NCI-H2196 (cell line): ENCODE measurements around the gene SLC12A6.

Experiments
- DNase-seq: peaks from one replicate; lab custom pipeline; 2025; ENCODE audit not compliant: unreplicated experiment; lab: John Stamatoyannopoulos, UW

Gene SLC12A6

GRCh38 chr15:34264076-34264475 is 73.5 kb downstream of the SLC12A6 start:
- no peak for DNase-seq

DNA sequence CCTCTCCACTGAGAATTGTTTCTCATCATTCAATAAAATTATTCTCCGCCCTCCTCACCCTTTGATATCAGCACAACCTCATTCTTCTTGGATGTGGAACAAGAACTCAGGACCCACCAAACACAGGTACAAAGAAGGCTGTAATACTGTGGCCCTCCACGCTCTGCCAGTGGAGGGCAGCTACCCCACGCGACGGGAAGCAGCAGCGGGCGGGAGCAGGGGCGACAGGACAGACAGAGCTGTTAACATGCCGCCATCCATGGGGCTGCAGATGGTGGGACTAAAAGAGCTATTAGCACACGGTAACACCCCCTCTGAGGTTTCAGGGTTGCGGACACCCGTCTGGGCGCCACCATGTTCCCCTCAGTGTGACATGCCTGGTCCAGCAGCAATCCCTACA is 75.2 kb downstream of the SLC12A6 start:
- DNase-seq = no peak

GRCh38 chr15:34259566-34259965 is 78.0 kb downstream of the SLC12A6 start:
- DNase-seq = no peak

DNA sequence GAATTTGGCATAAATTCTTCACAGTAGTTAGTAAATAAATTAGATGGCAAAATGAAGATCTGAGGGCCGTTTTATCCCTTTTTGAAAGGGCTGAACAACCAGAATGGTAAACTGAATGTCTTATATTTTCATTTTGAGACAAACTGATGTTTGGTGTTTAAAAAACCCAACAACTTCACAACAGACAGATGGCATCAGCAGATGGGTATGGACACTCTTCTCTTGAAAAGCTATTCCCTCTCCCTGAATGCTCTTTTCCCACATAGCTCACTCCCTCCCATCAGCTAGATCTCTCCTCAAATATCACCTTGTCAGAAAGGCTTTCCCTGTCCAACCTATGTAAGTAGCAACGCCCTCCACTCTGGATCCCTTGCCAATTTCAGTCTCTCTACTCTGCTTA is 79.4 kb downstream of the SLC12A6 start:
- DNase-seq = no peak

GRCh38 chr15:34252545-34252944 is 85.0 kb downstream of the SLC12A6 start:
- no peak for DNase-seq

GRCh38 chr15:34248190-34248589 is 89.4 kb downstream of the SLC12A6 start:
- no peak for DNase-seq

DNA sequence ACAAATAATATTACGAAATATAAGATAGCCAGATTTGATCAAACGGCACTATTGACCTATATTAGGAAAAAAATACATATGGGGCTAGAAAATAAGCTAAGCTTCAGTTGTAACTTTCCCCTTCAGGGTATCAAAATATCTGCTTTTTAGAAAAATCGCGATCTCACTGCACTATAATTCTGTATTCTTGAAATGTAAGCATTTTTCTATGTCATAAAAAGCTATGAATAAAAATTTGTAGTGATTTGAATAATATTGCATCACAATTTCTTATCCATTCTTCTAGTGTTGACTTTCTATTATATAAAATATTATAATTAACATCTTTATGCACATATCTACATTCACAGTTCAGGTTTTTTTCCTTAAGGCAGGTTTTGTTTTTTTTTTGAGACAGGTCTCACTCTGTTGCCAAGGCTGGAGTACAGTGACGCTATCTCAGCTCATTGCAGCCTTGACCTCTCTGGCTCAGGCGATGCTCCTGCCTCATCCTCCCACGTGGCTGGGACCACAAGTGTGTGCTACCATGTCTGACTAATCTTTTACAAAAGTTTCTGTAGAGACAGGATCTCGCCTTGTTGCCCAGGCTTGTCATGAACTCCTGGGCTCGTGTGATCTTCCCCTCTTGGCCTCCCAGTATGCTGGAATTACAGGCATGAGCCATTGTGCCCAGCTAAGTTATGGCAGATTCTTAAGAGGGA is 91.2 kb downstream of the SLC12A6 start:
- DNase-seq = no peak

GRCh38 chr15:34243226-34243625 is 94.4 kb downstream of the SLC12A6 start:
- no peak for DNase-seq

GRCh38 chr15:34242331-34242710 is 95.3 kb downstream of the SLC12A6 start:
- DNase-seq = no peak

DNA sequence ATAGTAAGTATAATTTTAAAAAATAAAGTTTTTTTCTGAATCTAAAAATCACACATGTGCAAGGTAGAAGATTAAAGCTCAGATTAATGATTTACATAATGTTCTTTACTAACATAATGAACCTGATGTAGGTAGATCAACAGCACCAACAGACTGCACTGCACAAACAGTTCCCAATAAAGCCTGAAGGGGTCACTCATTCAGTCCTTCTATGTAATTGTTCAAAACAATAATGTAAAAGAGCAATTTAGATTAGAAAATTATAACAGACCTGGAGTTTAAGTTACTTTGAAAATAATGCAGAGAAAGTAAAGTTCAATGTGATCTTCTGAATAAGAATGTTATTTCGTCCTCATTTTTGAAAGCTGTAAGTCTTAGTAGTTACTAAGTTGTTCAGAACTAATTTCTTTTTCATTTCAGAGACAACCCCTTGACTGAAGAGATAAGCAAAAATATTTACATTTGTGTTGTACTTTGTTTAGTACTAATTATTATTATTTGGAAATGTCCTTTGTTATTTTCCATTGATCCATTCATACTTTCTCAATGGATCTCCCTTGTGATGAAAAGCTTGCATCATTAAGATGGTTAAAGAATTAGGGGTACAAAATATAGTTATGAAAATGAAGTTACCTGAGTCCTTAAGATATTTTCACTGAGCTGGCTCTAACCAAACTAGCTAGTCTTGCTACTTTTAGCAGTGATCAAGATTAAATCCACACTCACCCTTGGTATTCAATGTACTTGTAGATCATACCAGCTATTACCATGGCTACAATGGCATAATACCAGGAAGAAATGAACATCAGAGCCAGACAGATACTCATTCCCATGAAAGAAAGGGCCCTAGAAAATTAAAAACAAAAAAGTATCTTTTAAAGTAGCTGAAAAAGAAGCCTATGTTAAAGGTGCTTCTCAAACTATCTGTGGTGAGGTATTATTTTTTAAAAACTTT is 95.9 kb downstream of the SLC12A6 start:
- no peak for DNase-seq

DNA sequence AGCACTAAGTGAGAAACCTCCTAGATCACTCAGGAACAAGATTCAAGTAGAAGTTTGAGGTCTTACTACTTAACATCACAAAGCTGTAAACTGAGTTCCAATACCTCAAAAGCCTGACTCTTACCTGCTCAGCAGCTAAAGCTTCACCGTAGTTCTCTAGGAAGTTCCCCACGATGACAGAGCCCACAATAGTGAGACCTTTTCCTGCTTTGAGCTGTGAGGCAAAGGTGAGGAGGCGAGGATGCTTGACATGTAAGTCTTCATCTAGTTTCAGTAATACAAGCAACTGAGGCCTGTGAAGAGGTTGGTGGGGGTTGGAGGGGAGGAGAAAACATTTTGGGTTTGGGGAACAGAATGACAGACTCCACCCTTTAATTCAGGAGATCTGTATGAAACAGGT is 97.0 kb downstream of the SLC12A6 start:
- no peak for DNase-seq

DNA sequence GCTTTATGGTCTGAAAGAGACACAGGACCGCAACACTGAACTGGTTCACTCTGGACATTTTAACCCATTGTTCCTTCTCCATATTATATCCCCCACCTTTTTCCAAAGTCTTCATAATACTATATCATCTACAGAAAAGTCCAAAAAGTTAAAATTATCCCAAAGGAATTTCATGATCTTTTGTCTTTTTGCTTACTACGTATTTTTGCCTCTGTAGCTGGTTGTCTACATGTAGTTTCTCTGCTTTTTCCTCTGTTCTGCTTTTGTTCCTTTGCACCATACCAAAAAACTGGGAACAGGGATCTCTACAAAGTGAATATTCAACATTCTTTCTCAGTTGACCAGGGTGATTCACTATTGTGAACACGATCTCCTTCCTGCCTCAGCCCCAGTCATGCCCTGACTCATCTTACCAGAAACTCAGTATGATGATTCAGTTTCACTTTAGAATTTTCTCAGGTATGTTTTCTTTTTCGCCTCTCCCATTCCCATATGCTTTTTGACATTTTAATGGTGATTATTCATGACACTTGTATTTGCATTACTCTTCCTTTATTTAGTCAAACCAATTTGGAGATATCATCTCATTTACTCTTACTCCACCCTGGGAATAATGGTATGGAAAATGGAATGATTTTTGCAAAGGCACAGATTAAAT is 98.3 kb downstream of the SLC12A6 start:
- no peak for DNase-seq

DNA sequence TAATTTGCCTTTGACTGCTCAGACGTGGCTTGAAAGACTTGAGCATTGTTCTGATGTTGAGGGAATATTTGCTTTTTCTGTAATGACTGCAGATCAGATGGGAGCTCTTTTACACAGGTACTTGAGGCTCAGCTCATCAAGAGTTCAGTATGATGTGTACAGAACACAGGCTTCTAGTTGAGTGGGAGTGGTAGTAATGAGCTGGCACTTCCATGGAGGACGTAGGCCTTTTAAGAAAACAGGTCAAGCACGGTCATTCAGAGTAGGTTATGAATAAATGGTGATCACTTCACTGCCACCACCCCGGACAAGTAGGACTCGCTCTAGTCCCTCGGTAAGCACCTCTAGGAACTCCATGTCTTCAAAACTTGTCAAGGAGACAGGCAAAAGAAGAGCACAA is 104.0 kb downstream of the SLC12A6 start:
- DNase-seq = no peak

DNA sequence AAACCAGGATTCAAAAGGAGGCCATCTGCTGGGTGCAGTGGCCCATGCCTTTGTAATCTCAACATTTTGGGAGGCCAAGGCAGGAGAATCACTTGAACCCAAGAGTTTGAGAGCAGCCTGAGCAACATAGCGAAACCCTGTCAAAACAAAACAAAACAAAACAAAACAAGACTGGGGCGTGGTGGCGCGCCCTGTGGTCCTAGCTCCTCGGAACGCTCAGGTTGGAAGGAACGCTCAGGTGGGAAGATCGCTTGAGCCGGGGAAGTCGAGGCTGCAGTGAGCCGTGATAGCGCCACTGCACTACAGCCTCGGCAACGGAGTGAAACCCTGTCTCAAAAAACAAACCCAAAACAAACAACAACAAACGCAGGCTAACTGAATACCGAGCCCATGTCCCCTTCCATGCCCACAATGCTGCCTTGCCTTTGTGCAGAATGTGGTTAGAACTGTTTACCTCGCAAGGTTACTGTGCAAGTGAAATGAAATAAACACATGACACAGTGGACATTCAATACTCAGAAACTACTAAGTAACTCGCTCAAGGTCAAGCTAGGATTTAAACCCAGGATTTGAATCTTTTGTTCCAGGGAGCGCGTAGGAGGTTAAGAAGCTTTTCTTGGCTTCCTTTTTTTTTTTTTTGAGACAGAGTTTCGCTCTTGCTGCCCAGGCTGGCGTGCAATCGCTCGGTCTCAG is 113.5 kb downstream of the SLC12A6 start:
- no peak for DNase-seq

- no peak for DNase-seq
These were observed 119.9 kb downstream of the SLC12A6 start for GRCh38 chr15:34217587-34218225.

DNA sequence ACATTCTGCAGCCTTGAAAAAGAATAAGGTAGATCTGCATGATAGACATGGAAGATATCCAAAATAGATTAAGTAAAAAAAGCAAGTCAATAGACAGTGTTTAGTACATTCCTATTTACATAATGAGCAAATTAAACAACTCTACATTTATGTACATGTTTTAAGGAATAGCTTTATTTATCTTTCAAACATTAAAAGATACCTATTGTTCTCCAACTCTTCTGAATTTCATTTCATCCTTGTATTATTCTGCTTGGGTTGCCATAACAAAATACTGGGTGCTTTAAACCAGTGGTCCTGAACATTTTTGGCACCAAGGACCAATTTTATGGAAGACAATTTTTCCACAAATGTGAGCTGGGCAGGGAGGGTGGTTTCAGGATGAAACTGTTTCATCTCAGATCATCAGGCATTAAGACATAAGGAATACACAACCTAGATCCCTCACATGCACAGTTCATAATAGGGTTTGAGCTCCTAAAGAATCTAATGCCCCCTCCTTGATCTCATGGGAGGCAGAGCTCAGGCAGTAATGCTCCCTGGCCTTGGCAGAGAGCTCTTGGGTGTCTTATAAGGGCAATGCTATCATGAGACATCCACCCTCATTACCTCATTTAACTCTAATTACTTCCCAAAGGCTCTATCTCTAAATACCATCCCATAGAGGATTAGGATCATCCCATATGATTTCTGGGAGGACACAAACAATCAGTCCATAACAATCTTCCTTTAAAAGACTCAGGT is 120.9 kb downstream of the SLC12A6 start:
- no peak for DNase-seq

- DNase-seq = no peak
These were observed 123.4 kb downstream of the SLC12A6 start for GRCh38 chr15:34214135-34214534.

- no peak for DNase-seq
These were observed 123.9 kb downstream of the SLC12A6 start for GRCh38 chr15:34213690-34214089.

DNA sequence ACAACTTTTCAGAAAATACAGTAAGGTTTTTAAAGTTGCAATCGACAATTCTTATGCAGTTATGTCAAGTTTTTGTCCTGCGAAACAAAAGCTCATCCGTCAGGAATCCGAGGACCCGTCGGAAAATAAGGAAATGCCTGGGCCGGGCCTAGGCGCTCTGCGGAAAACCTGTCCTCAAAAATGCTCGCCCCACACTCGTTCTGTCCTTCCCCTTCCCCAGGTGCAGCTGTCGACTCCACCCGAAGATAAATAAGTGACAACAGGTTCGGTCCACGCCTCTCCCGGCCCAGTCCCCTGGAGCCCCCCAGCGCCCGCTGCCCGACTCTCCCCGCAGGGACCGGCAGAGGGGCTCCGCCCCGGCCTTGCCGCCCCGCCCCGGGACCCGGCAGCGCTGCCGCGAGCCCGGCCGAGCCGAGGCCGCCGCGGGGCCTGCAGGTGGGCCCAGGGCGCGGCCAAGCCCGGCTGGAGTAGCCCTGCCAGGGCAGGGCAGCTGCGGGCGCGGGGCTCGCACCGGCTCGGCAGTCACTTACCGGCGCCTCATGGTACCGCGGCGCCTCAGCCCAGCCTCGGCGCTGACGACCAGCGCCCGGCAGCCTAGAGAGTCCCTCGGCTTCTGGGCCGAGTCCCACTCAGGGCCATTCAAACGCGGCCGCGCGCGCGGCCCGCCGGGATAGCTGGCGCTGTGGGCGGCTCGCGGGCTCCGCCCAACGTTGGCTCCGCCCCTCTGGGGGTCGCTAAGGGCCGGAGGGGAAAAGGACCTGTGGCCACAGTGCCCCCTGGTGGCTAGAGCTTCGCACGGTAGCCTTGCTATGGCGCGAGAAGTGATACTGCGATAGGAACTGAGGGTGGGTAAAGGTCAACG is 127.9 kb downstream of the SLC12A6 start, which contains the start of gene KATNBL1:
Gene KATNBL1, minus strand, starts transcription at position 676 of the 862 bp plus-strand sequence. CDS start 46,420 bp downstream, outside the sequence.
- DNase-seq = peak; percentile 94
